Muscle of arm (tissue), 12 donors: ENCODE measurements around the gene DFFB. TPM values are rescaled to one million over a fixed set of nuclear protein-coding genes. Genes with fewer than 3 reads are reported as not detected.

Experiments
- DNase-seq: peaks from one replicate; pipeline ENCODE4 v3.0.0-alpha.2; 2013
- polyA plus RNA-seq, 12 donors: library from polyadenylated mRNA; unstranded; fragments of 120-200 nt; gene quantifications; one replicate each; pipeline ENCODE4 v1.2.1, GENCODE V29; 2013; ENCODE audit not compliant: insufficient read length in 12 of 12

Gene DFFB
- polyA plus RNA-seq, 12 donors = 3.4 to 8.7 (median 4.4) TPM; not detected in 2

- no peak for DNase-seq
Measured at GRCh38 chr1:3924825-3925220, 67.5 kb downstream of the DFFB start.

- DNase-seq = no peak
Measured at GRCh38 chr1:3925256-3925655, 68.0 kb downstream of the DFFB start.

- DNase-seq = no peak
Measured at GRCh38 chr1:3925762-3926161, 68.5 kb downstream of the DFFB start.

- DNase-seq = no peak
Measured at GRCh38 chr1:3926956-3927355, 69.7 kb downstream of the DFFB start.

- no peak for DNase-seq
Measured at GRCh38 chr1:3928586-3928985, 71.3 kb downstream of the DFFB start.

- DNase-seq = no peak
Measured at GRCh38 chr1:3929126-3929525, 71.8 kb downstream of the DFFB start.

DNA sequence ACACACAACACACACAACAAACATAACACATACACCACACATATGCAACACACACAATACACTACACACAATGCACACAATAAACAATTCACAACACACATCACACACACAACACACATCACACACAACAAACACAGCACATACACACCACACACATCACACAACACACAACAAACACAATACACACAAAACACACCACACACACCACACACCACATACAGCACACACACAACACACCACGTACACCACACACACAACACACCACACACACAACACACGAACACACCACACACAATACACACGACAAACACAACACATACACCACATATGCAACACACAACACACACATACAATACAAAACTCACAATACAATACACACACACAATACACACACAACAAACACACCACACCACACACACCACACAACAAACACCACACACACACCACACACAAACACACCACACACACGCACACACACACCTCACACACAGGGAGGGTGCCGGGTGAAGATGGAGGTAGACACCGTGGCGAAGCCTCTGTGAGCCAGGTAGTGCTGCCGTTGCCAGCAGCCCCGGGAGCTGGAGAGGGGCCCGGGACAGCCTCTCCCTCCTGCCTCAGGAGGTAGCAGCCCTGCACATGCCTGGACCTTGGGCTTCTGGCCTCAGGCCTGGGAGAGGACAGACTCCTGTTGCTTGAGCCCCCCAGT, 73.2 kb downstream of the DFFB start:
- no peak for DNase-seq

DNA sequence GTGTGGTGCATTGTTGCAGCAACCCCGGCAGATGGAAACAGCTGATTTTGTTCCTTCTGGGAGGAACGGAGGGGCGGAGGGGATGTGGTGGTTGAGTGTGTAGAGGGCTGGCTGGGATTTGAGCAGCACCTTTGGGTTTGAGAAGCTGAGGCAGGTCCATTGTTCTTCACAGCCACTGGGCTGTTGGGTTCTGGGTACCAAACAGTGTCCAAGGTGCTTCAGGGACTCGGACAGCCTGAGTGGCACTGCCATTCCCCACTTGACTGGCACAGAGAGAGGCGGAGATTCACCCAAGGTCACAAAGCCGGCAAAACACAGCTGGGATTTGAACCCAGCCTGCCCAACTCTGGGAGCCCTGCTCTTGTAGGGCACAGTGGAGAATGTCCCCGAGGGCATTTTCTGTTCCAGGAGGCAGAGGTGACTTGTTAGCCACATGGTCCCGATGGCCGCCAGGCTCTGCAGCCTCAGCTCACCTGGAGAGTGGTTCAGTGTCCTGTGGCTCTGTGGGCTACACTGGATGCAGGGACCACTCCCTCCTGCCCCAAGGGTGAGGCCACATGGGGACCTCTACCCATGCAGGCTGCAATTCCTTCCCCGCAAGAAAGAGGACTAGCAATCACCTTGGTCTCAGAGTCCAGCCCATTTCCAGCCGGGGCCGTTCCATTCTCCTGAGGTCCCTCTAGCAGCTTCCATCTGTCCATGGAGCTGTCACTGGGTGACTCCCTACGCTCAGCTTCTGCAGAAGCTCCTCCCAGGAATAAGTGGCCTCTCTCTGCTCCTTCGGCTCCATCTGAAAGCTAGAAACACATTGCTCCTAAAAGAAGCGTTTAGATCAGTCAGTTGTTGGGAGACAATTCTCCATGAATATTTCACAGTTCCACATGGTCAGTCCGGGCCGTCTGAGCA, 74.0 kb downstream of the DFFB start:
- no peak for DNase-seq

GRCh38 chr1:3932156-3932919, 75.1 kb downstream of the DFFB start:
- DNase-seq = no peak

Other genes with a start within 250 kb of the DFFB start
- gene MEGF6, start 246.0 kb upstream of the DFFB start, polyA plus RNA-seq = 10 to 100 TPM in 6 of 12 donors, 1 to 10 TPM in 5, not detected in 1; 6.0 to 59.7 (median 11.5) TPM
- gene TPRG1L, start 232.5 kb upstream of the DFFB start, polyA plus RNA-seq = 10 to 100 TPM in 11 of 12 donors, not detected in 1; 26.2 to 34.2 (median 29.8) TPM
- gene WRAP73, start 207.4 kb upstream of the DFFB start, polyA plus RNA-seq = 10 to 100 TPM in 9 of 12 donors, 1 to 10 TPM in 2, not detected in 1; 3.3 to 14.6 (median 11.7) TPM
- gene TP73, start 205.0 kb upstream of the DFFB start, polyA plus RNA-seq = 1 to 10 TPM in 7 of 12 donors, under 1 TPM in 3, not detected in 2; 0.56 to 9.4 (median 1.3) TPM
- under 1 TPM in 10 of 12 donors, not detected in 2; 0.08 to 0.34 (median 0.13) TPM for gene CCDC27, start 105.0 kb upstream of the DFFB start, polyA plus RNA-seq
- gene SMIM1, start 84.7 kb upstream of the DFFB start, polyA plus RNA-seq = 10 to 100 TPM in 1 of 12 donors, 1 to 10 TPM in 10, not detected in 1; 1.6 to 28.7 (median 3.3) TPM
- 10 to 100 TPM in 11 of 12 donors, not detected in 1; 19.7 to 56.4 (median 50.1) TPM for gene LRRC47, start 61.0 kb upstream of the DFFB start, polyA plus RNA-seq
- 100 to 1,000 TPM in 1 of 12 donors, 10 to 100 TPM in 11; 17.4 to 108 (median 23.1) TPM for gene CEP104, start 265 bp upstream of the DFFB start, polyA plus RNA-seq
- gene C1orf174, start 42.8 kb downstream of the DFFB start, polyA plus RNA-seq = 100 to 1,000 TPM in 1 of 12 donors, 10 to 100 TPM in 11; 12.2 to 173 (median 17.7) TPM